Stimulated activated CD4-positive, alpha-beta T cell treated with anti-CD3 and anti-CD28 coated beads, Interleukin-1b, Interleukin-23, amount 100 ng/mL, for 4 hours (primary cell): Measurements from ENCODE around the gene CD19.

Experiments used
- DNase-seq, 2 donors: peaks; one replicate each; pipeline ENCODE4 v3.0.0-alpha.2; 2020; ENCODE audit warnings: low read depth in 2 of 2

The CD19 gene

DNA sequence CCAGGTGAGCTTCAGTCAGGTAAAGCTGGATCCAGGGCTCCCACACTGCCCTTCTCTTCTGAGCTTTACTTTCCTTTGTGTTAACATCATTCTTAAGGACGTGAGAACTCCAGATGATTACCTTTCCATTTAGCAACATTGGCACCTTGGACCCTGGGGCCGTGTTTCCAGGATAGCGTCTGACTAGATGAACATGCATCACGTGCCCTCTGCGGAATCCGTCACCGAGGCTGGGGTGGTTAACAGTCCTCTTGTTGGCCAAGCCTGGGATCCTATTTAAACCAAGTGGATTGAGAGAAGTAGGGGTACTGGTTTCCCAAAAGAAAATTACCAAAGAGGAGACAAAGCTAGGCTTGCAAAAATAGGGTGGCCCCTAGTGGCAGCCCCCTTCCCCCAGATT lies 49.2 kb downstream of the CD19 start:
- DNase-seq = no peak

DNA sequence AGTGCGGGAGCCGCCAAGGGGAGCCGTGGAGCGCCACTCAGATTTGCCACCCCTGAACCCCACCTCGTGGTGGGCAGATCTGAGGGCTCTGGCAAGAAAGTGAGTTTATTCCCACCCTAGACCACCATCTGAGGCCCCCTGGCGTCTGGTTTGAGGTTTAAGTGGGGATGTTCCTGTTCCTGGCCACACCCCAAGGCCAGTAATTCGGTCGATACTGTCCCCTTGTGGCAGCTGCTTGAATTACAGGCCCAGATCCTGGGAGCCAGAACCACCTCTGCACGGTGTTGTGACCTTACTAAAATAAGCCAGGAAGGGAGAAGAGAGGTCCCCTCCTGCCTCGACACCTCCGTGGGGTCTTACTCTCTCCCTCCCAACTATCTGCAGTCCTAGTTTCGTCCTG lies 49.7 kb downstream of the CD19 start:
- peak in 1 of 2 donors; percentile 31 for DNase-seq

DNA sequence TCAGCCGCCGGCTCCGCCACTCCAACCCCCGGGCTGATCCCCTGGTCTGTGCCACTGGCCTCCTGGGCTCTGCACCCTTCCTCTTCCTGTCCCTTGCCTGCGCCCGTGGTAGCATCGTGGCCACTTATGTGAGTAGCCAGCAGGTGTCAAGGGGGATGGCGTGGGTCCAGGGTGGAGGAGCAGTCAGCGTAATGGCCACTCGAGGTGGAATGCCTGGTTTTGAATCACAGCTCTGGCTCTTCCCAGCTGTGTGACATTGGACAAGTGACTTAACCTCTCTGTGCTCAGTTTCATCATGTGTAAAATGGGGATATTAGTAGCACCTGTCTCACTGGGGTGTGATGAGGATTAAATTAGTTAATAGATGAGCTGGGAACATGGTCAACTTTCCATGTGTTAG lies 50.6 kb downstream of the CD19 start:
- no peak for DNase-seq

DNA sequence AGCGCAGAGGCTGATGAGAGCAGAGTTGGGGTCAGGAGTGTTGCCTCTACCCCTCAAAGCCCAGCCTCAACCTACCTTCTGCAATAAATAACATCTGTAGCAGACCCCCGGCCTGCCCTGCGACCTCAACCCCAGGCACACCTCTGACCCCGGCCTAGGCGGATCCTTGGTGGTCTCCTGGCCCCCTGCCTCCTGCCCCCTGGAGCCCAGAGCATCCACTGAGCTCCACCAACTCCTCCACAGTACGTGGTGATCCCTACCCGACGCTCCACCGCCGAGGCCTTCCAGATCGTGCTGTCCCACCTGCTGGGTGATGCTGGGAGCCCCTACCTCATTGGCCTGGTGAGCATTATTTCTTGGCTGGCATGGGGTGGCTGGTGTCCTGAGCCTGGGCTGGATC lies 51.2 kb downstream of the CD19 start:
- DNase-seq = no peak

DNA sequence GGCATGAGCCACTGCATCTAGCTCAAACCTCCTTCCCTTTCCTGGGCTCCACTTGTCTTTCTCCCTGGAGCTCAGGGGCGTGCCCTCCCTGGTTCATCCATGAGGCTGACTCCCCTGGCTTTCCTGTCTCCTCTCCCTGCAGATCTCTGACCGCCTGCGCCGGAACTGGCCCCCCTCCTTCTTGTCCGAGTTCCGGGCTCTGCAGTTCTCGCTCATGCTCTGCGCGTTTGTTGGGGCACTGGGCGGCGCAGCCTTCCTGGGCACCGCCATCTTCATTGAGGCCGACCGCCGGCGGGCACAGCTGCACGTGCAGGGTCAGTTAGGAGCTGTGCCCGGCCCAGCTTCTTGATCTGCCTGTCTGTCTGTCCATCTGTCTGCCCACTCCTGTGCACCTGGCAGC lies 51.9 kb downstream of the CD19 start:
- no peak for DNase-seq

DNA sequence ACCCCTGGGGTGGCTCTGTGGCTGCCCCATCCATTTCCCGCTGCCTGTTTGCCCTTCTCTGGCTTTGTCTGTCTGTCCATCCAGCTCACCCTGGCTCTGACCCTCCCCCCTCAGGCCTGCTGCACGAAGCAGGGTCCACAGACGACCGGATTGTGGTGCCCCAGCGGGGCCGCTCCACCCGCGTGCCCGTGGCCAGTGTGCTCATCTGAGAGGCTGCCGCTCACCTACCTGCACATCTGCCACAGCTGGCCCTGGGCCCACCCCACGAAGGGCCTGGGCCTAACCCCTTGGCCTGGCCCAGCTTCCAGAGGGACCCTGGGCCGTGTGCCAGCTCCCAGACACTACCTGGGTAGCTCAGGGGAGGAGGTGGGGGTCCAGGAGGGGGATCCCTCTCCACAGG lies 52.3 kb downstream of the CD19 start:
- no peak for DNase-seq

DNA sequence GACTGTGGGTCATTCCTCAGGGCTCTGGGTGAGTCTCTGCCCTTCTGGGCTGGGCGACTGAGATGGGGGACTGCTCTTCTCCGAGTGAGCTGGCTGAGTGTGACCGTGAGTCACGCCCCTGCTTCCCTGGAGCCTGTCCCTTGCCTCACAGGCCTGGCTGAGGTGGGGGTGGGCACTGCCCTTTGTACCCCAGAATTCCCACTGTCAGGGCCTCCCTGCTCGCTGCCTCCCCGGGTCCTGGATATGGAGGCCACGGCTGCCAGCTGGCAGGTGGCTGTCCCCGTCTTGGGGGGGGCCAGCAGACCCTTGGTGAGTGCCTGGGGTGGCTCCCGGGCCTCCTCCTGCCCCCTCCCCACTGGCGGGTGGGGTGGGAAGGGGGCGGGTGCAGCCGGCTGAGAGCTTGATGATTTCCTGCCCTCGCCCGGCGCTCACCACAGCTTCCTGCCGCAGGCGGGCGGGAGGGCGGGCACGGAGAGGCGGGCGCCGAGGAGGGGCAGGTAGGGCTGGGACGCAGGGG lies 52.9 kb downstream of the CD19 start, which contains the start of gene LAT:
TSS of gene LAT (plus strand) at position 434 of the 517 bp plus-strand sequence. CDS start 366 bp downstream, outside the sequence.
- DNase-seq = peak; percentile 69 to 71

DNA sequence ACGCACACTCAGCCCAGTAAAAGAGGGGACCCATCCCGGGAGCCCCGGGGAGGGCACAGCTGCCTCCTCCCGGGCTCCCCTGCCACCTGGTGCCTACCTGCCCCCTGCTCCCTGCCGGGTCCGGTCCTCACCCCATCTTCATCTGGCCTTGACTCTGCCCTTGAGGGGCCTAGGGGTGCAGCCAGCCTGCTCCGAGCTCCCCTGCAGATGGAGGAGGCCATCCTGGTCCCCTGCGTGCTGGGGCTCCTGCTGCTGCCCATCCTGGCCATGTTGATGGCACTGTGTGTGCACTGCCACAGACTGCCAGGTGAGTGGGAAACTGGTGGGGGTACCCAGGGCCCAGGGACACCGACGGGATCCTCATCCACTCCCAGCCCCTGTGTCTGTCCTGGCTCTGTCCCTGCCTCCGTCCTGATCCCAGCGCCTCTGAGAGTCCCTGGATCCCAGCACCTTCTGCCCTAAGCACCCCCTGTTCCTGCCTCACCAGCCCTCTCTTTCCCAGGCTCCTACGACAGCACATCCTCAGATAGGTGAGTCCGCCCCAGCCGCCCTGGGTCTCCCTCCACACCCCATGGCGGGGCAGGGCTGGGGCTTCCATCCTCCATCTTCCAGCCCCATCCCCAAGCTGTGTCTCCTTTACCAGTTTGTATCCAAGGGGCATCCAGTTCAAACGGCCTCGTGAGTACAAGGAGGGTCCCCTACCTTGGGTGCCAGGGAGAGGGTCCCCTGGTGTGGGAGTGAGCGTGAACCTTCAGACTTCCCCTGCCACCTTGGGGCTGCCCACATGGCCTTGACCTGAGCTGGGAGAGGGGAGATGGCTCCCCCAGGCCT lies 53.7 kb downstream of the CD19 start:
- DNase-seq = no peak

DNA sequence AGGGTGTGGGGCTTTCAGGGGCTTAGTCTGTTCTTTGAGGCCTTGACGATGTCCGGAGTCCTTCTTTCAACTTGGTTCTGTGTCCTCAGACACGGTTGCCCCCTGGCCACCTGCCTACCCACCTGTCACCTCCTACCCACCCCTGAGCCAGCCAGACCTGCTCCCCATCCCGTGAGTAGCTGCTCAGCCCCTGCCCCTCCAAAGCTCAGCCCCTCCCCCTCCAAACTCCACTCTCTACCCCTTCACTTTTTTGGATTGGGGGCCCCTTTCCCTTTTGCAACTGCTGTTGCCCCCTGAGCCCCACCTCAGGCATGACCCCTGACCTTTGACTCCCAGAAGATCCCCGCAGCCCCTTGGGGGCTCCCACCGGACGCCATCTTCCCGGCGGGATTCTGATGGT lies 54.3 kb downstream of the CD19 start:
- no peak for DNase-seq

DNA sequence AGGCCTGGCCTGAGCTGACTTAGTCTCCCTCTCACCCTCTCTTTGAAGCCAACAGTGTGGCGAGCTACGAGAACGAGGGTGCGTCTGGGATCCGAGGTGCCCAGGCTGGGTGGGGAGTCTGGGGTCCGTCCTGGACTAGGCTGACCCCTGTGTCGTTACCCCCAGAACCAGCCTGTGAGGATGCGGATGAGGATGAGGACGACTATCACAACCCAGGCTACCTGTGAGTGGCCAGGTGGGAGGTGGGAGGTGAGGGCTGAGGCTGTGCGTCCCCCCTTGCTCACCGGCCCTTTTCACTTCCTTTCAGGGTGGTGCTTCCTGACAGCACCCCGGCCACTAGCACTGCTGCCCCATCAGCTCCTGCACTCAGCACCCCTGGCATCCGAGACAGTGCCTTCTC lies 54.7 kb downstream of the CD19 start:
- DNase-seq = no peak

DNA sequence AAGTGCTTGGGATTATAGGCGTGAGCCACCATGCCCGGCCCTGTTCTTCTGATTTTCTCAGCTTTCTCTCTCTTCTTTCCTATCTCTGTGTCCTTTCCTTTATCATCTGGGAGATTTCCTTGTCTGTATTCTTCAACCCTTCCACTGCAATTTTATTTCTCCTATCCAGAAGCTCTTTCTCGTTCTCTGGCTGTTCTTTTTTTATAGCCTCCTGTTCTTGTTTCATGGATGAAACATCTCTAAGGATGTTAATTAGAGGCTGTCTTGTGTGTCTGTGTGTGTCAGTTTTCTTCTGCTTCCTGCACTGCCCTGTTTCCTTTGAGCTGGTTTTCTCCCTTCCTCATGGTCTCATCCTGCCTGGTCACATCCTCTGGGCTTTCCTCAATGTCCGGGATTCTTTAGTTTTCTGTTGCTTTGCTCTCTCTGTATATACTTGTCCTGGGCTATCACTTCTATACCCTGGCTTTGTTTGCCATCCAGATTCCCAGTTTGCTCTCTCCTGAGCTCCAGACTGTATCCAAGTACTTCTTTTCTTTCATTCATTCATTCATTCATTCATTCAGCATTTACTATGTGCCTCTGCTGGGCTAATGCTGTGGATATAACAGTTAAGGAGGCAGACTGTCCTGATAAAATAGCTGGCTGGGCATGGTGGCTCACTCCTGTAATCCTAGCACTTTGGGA lies 55.5 kb downstream of the CD19 start:
- no peak for DNase-seq
